ENCODE measurements around the gene CAMK2G.

DNA sequence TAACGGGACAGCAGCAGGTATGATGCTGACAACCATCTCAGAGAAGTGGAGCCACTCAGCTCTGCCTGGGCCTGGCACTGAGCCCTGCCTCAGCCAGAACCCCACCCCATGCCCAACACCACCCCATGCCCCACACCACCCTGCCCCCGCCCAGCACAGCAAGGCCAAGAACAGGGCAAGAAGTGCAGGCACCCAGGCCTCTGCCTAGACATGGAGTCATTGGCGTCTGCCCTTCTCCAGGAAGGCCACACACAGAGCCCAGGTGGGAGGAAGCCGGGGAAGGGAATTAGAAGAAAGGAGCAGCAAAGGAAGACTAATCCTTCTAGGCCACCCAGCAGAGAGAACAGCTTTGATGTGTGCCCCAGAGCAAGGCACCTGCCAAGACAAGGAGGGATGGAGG is 18.9 kb downstream of the CAMK2G start:
- TF ChIP-seq, protein P1, sequence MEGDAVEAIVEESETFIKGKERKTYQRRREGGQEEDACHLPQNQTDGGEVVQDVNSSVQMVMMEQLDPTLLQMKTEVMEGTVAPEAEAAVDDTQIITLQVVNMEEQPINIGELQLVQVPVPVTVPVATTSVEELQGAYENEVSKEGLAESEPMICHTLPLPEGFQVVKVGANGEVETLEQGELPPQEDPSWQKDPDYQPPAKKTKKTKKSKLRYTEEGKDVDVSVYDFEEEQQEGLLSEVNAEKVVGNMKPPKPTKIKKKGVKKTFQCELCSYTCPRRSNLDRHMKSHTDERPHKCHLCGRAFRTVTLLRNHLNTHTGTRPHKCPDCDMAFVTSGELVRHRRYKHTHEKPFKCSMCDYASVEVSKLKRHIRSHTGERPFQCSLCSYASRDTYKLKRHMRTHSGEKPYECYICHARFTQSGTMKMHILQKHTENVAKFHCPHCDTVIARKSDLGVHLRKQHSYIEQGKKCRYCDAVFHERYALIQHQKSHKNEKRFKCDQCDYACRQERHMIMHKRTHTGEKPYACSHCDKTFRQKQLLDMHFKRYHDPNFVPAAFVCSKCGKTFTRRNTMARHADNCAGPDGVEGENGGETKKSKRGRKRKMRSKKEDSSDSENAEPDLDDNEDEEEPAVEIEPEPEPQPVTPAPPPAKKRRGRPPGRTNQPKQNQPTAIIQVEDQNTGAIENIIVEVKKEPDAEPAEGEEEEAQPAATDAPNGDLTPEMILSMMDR (IDR thresholded peaks at IDR 0.05) = no peak
- no peak for TF ChIP-seq POLR2A (IDR thresholded peaks at IDR 0.05)
- no peak for TF ChIP-seq POLR2AphosphoS5 (IDR thresholded peaks at IDR 0.05)
- no peak for TF ChIP-seq EP300 (IDR thresholded peaks at IDR 0.05)
